H1 (cell line): ENCODE measurements around the gene BTBD9. TPM values are rescaled to one million over a fixed set of nuclear protein-coding genes. Genes with fewer than 3 reads are reported as not detected.

Experiments used
- CBX5 ChIP-seq: fragments of 300-800, 300-1000 bp; sonication (generic); IDR thresholded peaks from 2 replicates; pipeline ENCODE4 v1.7.1; 2016; ENCODE audit warnings: antibody characterized with exemption, low read length, low read depth
- EZH2 ChIP-seq: fragments of 200-600 bp; sonication (generic); IDR thresholded peaks from 2 replicates; pipeline ENCODE4 v1.7.1; 2012; ENCODE audit warnings: low read depth, mild to moderate bottlenecking, moderate library complexity, low read length, inconsistent platforms; ENCODE audit not compliant: severe bottlenecking
- KDM4A ChIP-seq: IDR thresholded peaks from one replicate; pipeline ENCODE4 v1.7.1; 2012; ENCODE audit warnings: low read depth, mild to moderate bottlenecking, moderate library complexity, low read length, inconsistent platforms; ENCODE audit not compliant: severe bottlenecking
- NANOG ChIP-seq: IDR thresholded peaks from 2 replicates; pipeline ENCODE4 v1.6.1; 2011; ENCODE audit warnings: low read length, low read depth, mild to moderate bottlenecking, inconsistent platforms; ENCODE audit not compliant: insufficient read depth, poor library complexity, severe bottlenecking
- SAP30 ChIP-seq: fragments of 300-600 bp; sonication (generic); IDR thresholded peaks from 2 replicates; pipeline ENCODE4 v1.7.1; 2012; ENCODE audit warnings: low read length, moderate library complexity, mild to moderate bottlenecking, inconsistent platforms; ENCODE audit not compliant: insufficient read depth, insufficient replicate concordance
- SIX5 ChIP-seq: IDR thresholded peaks from 2 replicates; pipeline ENCODE4 v1.6.1; 2011; ENCODE audit warnings: mild to moderate bottlenecking, low read depth, low read length
- YY1 ChIP-seq: IDR thresholded peaks from 2 replicates; pipeline ENCODE4 v1.6.1; 2011; ENCODE audit warnings: low read depth, mild to moderate bottlenecking, low read length
- polyA plus RNA-seq, 7 experiments: library from polyadenylated mRNA; depleted of rRNA in 3 of 7; stranded (reverse) in 5 of 7; unstranded in 2 of 7; fragments of >200 nt in 5 of 7; fragments of 200-250 nt in 2 of 7; gene quantifications; 1 replicate in 5 of 7; 2 replicates in 1 of 7; 4 replicates in 1 of 7; pipeline versions ENCODE4 v1.2.1 to v1.2.3, GENCODE V29; 2011 to 2013; ENCODE audit warnings: missing spikeins in 2 of 7, mixed read lengths in 2 of 7
- total RNA-seq: library from RNA; stranded (reverse); fragmentation: NEBNext Ultra II Directional; extraction: Animal tissue kit (Norgen Biotek cat#: 25700); gene quantifications from 2 replicates; pipeline ENCODE4 v1.2.1, GENCODE V29; 2021
- TF ChIP-seq, protein P1 (sequence below): fragments of 300-600 bp; sonication (generic); IDR thresholded peaks from 2 replicates; pipeline ENCODE4 v1.7.1; 2012; ENCODE audit warnings: low read length, moderate library complexity, mild to moderate bottlenecking, inconsistent platforms; ENCODE audit not compliant: insufficient replicate concordance
- TF ChIP-seq, protein P2 (sequence below): IDR thresholded peaks from 2 replicates; pipeline ENCODE4 v1.6.1; 2011; ENCODE audit warnings: low read depth, mild to moderate bottlenecking, low read length; ENCODE audit not compliant: insufficient read depth

BTBD9 gene
- total and polyA plus RNA-seq, 2 of the 8 experiments (the other 6 are each of a cell fraction or from before 2014, with no cell fraction given) = 0.92 to 4.1 TPM

GRCh38 chr6:38193481-38194281 is 446.0 kb downstream of the BTBD9 start (continued):
- TF ChIP-seq, protein P1, sequence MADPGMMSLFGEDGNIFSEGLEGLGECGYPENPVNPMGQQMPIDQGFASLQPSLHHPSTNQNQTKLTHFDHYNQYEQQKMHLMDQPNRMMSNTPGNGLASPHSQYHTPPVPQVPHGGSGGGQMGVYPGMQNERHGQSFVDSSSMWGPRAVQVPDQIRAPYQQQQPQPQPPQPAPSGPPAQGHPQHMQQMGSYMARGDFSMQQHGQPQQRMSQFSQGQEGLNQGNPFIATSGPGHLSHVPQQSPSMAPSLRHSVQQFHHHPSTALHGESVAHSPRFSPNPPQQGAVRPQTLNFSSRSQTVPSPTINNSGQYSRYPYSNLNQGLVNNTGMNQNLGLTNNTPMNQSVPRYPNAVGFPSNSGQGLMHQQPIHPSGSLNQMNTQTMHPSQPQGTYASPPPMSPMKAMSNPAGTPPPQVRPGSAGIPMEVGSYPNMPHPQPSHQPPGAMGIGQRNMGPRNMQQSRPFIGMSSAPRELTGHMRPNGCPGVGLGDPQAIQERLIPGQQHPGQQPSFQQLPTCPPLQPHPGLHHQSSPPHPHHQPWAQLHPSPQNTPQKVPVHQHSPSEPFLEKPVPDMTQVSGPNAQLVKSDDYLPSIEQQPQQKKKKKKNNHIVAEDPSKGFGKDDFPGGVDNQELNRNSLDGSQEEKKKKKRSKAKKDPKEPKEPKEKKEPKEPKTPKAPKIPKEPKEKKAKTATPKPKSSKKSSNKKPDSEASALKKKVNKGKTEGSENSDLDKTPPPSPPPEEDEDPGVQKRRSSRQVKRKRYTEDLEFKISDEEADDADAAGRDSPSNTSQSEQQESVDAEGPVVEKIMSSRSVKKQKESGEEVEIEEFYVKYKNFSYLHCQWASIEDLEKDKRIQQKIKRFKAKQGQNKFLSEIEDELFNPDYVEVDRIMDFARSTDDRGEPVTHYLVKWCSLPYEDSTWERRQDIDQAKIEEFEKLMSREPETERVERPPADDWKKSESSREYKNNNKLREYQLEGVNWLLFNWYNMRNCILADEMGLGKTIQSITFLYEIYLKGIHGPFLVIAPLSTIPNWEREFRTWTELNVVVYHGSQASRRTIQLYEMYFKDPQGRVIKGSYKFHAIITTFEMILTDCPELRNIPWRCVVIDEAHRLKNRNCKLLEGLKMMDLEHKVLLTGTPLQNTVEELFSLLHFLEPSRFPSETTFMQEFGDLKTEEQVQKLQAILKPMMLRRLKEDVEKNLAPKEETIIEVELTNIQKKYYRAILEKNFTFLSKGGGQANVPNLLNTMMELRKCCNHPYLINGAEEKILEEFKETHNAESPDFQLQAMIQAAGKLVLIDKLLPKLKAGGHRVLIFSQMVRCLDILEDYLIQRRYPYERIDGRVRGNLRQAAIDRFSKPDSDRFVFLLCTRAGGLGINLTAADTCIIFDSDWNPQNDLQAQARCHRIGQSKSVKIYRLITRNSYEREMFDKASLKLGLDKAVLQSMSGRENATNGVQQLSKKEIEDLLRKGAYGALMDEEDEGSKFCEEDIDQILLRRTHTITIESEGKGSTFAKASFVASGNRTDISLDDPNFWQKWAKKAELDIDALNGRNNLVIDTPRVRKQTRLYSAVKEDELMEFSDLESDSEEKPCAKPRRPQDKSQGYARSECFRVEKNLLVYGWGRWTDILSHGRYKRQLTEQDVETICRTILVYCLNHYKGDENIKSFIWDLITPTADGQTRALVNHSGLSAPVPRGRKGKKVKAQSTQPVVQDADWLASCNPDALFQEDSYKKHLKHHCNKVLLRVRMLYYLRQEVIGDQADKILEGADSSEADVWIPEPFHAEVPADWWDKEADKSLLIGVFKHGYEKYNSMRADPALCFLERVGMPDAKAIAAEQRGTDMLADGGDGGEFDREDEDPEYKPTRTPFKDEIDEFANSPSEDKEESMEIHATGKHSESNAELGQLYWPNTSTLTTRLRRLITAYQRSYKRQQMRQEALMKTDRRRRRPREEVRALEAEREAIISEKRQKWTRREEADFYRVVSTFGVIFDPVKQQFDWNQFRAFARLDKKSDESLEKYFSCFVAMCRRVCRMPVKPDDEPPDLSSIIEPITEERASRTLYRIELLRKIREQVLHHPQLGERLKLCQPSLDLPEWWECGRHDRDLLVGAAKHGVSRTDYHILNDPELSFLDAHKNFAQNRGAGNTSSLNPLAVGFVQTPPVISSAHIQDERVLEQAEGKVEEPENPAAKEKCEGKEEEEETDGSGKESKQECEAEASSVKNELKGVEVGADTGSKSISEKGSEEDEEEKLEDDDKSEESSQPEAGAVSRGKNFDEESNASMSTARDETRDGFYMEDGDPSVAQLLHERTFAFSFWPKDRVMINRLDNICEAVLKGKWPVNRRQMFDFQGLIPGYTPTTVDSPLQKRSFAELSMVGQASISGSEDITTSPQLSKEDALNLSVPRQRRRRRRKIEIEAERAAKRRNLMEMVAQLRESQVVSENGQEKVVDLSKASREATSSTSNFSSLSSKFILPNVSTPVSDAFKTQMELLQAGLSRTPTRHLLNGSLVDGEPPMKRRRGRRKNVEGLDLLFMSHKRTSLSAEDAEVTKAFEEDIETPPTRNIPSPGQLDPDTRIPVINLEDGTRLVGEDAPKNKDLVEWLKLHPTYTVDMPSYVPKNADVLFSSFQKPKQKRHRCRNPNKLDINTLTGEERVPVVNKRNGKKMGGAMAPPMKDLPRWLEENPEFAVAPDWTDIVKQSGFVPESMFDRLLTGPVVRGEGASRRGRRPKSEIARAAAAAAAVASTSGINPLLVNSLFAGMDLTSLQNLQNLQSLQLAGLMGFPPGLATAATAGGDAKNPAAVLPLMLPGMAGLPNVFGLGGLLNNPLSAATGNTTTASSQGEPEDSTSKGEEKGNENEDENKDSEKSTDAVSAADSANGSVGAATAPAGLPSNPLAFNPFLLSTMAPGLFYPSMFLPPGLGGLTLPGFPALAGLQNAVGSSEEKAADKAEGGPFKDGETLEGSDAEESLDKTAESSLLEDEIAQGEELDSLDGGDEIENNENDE = no peak
- no peak for TF ChIP-seq EZH2
- TF ChIP-seq SAP30 = no peak
- TF ChIP-seq NANOG = no peak
- TF ChIP-seq, protein P2, sequence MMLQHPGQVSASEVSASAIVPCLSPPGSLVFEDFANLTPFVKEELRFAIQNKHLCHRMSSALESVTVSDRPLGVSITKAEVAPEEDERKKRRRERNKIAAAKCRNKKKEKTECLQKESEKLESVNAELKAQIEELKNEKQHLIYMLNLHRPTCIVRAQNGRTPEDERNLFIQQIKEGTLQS = no peak
- no peak for TF ChIP-seq YY1
- TF ChIP-seq CBX5 = no peak
- no peak for TF ChIP-seq SIX5
- TF ChIP-seq KDM4A = no peak
